Inflammatory macrophage treated with lipopolysaccharide for 1 hour (primary cell): ENCODE results near the gene GPR176.
"Not testable (repeated sequence)": the region's sequence is repeated elsewhere in the genome, so short reads cannot be mapped to it uniquely, and the experiment has no call there.

Experiments used
- DNase-seq, 2 donors: peaks; one replicate each; pipeline ENCODE4 v3.0.0-alpha.2; 2020 to 2022

The GPR176 gene

DNA sequence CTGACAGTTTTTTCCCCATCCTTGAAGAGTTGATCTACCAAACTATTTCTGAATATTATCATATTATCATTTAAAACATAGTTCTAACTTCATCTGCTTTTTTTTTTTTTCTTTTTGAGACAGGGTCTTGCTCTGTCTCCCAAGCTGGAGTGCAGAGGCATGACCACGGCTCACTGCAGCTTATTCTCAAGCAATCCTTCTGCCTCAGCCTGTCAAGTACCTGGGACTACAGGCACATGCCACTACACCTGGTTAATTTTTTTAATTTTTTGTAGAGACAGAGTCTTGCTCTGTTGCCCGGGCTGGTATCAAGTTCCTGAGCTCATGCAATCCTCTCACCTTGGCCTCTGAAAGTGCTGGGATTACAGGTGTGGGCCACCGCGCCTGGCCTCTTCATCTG, 15.2 kb upstream of the GPR176 start:
- no peak for DNase-seq

DNA sequence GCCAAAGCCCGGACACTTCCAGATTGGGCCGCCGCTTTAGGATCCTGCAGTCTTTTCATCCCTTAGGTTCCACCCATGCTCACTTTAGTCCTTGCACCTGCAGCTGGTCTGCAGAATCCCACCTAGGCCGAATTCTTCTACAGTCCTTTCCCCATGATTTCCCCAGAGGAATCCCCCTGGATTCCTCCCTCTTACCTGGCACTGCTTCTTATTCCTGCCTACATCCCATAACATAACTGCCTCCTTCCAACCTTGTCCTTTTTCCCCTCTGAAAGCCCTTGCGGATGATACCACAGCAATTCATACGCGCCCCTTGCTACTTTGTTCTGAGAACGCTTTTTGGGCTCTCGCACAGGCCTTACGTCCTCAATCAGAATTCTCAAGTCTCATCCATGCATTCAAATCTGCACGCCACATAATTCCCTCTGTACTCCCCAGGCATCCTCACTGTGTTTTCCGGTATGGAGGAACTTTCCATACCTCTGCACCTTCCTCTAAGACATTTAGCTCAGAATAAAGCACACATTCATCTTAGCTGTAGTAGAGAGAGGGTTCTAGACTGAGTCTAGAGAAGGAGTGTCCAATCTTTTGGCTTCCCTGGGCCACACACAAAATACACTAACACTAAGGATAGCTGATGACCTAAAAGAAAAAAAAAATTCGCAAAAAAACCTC, 14.5 kb upstream of the GPR176 start:
- no peak for DNase-seq

DNA sequence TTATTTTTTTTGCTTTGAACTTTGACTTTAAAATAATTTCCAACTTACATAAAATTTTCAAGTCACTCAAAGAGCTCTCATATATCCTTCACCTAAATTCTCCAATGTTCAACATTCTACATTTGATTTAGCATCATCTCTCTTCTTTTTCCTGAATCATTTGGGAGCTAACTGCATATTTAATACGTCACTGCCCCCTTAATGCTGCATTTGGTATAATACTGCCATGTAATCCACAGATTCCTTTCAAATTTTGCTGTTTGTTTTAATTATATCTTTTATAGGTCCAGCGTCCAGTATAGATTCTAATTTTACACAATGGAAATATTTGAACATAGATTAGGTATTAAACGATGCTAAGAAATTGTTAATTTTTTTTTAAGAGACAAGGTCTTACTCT, 11.5 kb upstream of the GPR176 start:
- no peak for DNase-seq

DNA sequence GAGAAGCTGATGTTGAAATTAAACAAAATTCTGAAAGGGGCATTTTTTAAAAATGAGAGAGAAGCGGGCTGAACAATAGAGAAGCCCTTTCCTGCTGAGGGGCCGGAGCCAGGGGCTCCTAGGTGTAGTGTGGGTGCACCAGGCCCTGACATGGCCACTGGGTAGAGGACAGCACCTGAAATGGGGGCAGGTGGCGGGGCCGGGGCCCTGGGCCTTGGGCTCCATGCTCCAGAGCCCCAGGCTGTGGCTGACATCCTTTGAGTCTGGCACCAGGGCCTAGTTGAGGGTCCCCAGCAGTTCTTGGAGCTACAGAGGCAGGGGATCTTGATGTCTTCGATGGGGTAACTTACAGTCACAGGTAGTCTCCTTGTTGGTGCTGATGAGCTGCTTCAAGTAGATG, 6.5 kb upstream of the GPR176 start:
- no peak for DNase-seq

DNA sequence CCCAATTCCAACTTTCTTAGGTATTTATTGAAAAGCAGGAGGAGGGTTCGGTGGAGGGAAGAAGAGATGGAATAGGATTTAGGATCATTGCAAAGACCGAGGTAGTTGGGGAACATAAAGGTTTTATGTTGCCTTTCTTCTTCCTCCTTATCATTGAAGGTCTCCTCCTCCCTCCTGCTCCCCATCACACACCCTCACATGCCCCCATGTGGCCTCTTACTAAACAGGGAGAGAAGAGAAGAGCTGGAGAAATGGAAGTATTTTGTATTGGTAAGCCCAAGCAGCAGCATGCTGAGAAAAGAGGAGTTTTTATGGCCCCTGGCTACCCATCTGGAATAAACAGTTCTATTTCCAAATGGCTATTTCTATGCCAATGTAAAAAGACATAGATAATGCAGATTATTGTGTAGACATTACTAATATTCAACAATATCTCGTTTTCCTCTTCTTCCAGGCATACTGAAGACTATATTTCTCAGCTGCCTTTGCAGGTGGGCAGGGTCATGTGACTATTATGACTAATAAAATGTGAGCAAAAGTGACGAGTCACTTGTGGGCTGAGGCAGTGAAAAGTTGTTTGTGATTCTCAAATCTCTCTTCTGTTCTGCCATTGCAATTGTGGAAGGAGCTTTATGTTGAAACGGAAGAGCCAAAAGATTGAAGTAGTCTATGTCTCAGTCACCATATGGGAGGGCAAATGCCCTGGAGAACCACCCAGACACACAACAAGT, 5.2 kb upstream of the GPR176 start:
- peak; percentile 26 to 50 for DNase-seq

DNA sequence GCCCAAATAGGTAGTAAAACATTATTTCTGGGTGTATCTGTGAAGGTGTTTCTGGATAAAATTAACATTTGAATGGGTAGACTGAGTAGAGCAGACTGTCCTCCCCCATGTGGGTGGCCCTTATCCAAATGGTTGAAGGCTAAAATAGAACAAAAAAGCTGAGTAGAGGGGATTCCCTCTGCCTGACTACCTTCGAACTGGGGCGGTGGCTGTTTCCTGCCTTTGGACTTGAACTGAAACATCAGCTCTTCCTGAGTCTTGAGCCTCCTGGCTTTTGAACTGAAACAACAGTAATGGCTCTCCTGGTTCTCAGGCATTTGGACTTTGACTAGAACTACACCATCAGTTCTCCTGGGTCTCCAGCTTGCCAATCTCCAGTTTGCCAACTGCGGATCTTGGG, 4.4 kb upstream of the GPR176 start:
- no peak for DNase-seq

DNA sequence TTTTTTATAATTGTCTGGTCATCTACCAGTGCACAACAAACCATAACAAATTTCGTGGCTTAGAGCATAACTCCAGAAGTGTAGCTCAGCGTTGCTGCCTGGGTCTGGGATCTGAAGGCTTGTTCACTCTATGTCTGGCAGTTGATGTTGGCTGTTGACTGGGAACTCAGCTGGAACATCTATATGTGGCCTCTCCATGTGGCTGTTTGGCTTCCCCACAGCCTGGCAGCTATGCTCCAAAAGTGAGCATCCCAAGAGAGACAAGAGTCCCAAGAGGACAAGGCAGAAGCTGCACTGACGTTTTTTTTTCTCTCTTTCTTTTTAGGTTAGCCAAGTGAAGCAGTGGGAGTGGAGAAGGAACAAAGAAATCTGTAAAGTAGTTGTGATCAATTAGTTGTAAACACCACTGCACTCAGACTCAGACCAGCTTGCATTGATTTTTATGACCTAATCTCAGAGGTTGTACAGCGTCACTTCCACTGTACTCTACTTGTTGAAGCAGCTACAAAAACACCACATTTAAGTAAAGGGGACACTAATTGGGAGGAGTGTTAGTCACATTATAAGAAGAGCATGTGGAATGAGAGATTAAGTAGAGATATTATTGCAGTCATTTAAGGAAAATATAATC, 2.5 kb upstream of the GPR176 start:
- DNase-seq: no peak

DNA sequence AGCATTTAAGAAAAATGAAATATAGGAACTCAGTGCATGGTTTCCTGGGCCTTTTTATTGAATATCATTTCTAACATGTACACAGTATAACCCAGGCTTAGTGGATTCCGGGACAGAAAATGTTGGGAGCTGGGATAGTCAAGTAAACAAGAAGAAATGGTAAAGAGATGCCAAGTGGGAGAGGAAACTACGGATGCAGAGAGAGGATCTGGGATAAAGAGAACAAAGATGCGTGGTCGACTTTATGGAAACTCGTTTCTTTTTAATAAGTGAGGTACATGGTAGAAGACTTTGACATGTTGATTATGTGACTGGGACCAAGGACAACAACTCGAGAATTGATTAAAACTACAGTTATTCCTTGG, 1.2 kb upstream of the GPR176 start:
- DNase-seq: no peak

DNA sequence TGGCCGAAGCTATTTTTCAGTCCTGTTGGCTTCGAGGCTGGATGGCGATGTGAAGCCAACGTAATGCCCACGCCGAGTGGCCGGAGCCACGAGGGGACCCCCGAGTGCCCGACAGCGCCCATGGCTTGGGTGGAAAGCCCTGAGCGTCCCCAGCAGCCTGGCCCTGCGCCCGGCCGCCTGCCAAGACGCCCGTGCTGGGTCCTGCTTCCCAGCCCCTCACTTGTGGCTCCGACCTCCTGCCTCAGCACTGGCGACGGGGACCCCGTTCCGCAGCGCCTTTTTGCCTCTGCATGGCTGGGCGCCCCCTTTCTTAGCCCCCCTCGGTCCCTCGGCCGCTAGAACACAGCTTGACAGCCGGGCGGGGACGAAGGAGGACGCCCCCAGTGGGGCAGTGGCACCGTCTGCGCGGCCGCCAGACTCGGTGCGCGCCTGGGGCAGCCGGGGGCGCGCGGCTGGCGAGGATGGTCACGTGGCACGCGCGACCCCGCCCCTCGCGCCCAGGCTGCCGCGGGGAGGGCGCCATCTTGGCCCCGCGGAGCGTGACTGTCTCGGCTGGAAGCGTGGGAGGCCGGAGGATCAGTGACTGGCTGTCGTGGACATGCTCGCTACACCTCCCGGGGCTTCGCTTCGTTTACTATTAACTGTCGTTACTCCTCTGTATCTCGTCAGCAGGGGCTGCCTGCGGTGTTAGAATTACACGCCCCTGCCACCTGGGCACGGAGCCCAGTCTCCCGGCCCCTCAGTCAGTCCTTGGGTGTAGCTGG, 626 bp upstream of the GPR176 start:
- DNase-seq: peak; percentile 79 to 88

DNA sequence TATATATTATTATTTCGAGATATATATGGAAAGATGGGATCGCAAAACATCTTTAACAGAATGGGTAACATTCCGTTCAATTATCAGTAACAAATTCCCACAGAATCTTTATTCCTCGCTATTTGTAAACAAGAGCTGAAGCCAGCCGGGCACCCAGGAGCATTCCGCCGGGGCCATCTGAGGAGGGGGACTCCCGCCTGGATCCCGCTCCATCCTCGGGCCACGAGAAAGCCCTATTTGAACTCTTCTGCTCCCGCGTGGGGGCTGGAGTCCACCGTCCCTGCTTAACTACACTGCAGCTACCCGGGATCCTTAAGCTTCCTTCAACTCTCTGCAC, 687 bp downstream of the GPR176 start:
- DNase-seq: no peak

DNA sequence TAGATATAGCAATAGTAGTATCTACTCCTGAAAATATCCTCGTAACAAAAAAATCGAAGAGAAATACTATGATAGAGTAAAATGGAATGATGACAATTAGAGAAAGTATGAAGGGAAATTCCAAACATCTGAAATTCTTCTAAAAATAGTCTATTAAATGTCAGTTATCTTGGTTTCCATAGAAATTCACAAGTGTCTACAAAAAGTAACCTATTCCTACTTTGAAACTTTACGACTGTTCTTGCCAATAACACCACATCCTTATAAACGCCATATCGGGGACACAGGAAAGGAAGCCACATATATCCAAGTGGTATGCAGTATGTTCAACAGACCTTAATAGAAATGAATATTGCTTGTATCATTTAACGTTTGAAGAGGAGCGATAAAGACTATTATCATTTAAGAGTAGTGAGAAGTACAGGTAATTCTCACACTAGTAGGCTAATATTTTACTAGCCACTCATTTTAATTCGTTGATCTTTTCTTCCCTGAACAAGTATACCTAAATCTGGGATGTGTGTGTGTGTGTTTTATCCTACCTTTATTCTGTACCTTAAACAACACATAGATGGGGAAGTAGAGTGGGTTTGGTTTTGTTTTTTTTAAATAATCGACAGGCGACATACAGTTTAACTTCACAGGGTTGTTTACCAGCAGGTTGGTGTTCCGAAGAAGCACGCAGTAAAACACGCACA, 1.2 kb downstream of the GPR176 start:
- no peak for DNase-seq

DNA sequence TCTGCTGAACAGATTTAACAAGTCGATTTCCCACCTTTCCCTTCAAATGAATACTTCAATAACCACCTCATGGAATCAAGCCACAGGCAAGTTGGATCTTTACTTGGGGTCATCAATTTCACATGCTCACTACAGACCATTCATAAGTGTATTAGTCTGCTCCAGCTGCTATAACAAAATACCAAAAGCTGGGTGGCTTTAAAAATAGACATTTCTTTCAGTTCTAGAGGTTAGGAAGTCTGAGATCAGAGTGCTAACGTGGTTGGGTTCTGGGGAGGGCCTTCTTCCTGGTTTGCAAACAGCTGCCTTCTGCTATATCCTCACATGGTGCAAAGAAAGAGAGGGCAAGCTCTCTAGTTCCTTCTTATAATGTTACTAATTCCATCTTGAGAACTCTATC, 5.1 kb downstream of the GPR176 start:
- no peak for DNase-seq

DNA sequence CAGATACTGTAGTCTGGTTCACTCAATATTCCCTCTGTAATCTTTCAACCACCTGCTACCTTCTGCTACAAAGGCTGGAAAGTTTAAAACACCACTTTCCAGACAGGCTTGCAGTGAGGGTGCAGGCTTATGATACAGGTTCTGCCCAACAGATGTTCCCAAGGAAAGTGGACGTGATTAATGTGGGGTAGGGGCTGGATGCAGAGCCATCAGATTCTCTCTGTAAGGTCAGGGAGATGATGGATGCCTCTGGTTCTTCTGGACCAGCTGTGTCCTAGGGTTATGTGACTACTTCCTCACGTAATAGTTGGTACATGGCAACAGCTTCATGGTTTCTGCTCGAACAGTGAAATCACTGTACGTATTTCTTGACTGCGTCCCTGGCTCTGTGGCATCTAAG, 11.1 kb downstream of the GPR176 start:
- no peak for DNase-seq

DNA sequence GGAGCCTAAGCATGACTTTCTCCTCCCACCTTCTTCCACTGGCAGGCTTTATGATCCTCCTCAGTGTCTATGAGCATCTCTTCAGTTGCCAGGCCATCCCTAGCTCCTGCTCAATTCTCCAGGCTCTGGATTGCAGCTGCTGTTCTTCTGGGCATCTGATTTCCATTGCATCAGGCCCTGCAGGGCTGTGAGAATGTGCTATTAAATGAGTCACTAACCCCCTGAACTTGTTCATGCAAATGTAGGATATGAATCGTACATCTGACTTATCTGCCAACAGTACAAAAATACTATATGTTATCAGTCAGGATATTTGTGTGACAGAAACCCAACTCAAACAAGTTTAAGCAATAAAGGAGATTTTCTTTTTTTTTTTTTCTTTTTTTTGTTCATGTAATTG, 11.9 kb downstream of the GPR176 start:
- DNase-seq: peak in 1 of 2 donors; percentile 9

DNA sequence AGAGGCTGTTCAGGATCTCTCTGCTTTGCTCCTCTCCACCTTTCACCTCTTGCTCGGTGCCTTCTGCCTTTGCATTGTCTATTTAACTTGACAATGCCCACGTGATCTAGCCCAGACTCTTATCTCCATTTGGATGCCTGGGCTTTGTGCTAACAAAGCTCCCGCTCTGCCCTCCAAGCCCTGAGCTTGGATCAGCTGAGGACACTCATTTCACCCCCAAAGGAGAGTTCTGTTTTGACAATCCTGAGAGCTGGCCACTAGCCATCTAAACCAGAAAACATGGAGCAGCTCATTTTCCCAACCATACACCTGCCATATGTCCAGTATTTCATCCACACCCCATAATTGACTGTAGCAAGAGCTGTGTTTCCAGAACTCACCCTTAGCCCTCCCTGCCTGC, 12.8 kb downstream of the GPR176 start:
- no peak for DNase-seq

DNA sequence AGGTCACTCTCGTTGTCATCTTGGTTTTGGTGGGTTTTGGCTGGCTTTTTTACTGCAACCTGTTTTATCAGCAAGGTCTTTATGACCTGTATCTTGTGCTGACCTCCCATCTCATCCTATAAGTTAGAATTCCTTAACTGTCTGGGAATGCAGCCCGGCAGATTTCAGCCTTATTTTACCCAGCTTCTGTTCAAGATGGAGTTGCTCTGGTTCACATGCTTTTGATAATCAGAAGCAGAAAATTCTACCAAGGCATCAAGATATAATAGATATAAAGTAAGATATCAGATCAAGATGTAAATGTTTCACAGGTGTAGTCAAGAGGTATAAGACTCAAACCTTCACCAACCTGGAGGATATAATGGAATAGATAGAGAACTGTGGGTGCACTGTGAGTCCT, 16.0 kb downstream of the GPR176 start:
- no peak for DNase-seq

DNA sequence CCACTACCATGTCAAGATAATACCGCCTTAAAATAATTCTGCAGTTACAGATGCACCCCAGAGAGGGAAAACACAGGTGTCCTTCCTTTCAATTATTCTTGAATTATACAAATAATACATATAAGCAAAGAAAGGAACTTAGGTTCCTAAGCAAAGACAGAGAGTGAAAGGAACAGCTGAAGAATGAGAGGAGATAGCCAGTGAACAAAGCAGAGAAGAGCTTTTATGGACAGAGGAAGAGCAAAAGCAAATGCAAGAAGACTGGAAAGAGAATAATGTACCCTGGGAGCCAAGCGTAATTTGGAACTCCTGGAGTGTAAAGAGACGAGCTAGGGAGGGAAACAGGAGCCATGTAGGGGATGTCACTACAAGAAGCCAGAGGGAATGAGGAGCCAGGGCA, 21.7 kb downstream of the GPR176 start:
- no peak for DNase-seq

DNA sequence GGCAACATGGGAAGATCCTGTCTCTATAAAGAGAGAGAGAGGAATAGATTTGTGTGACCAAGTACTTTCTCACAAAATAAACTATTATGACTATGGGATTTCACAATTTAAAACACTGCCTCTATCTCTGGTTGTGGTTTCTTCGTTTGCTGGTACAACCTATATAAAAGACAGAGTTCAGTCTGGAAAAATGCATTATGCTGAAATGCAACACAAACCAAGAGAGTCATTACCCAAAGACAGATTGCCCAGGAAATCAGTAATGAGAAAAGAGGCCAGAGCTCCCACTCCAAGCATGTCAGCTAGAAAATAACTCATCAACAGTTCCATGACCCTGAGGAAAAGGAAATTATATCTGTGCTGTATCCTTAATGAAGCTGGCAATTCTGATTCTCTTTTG, 23.2 kb downstream of the GPR176 start:
- no peak for DNase-seq

DNA sequence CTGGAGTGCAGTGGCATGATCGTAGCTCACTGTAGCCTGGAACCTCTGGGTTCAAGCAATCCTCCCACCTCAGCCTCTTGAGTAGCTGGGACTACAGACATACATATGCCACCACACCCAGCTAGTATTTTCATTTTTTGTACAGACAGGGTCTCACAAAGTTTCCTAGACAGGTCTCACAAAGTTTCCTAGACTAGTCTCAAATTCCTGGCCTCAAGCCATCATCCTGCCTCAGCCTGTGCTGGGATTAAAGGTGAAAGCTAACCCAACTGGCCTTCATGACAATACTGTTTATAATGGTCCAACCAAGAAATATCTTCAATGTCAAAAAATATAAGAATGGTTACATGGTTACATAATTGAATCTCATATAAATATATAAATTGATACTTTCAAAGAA, 24.0 kb downstream of the GPR176 start:
- DNase-seq: no peak

DNA sequence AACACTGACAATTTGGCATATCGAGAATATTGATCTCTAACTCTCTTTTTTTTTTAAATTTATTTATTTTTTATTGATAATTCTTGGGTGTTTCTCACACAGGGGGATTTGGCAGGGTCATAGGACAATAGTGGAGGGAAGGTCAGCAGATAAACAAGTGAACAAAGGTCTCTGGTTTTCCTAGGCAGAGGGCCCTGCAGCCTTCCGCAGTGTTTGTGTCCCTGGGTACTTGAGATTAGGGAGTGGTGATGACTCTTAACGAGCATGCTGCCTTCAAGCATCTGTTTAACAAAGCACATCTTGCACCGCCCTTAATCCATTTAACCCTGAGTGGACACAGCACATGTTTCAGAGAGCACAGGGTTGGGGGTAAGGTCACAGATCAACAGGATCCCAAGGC, 27.0 kb downstream of the GPR176 start:
- not testable (repeated sequence) for DNase-seq

DNA sequence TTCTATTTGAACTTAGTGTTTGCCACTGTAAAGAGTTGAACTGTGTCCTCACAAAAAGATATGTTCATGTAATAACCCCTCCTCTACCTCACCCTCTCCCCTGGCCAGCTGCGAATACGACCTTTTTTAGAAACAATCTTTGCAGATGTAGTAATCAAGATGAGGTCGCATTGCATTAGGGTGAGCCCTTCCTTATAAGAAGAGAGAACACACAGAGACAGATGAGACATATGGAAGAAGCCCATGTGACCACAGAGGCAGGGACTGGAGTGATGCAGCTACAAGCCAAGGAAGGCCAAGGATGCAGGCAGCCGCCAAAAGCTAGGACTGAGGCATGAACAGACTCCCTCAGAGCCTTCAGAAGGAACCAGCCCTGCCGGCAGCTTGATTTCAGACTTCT, 27.6 kb downstream of the GPR176 start:
- DNase-seq: no peak

DNA sequence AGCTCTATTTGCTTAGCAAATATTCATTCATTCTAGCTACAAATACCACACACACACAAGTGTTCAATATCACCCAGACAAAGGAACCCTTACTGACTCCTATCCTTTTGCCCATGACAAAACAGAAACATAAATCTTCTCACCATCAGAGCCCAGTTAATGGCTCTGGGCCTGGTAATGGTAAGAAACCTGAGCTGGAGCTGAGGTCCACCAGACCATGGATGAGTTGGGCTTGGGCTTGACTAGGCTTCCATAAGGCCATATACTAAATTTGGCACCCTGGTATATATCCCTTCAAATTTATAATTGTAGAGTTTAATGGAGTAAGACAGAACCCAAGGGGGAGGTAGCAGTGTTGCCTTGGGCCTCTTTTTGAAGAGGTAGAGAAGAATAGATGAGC, 29.4 kb downstream of the GPR176 start:
- DNase-seq: no peak

DNA sequence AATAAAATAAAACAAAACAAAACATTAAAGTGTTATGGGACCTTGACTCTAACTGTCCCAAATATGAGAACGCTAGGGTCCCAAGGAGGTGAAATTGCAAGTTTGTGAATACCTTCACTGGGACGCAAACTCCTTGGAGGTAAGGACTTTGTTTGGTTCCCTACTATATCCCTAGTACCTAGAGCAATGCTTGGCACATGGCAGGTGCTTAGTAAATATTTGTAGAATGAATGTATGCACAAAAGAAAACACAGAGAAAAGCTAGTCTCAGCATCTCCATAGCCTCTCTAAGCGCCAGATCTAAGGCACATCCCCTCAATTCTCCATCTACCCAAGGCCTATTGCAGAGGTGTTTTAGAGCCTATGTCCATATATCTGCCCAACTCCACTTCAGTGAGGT, 30.5 kb downstream of the GPR176 start:
- DNase-seq: no peak
